H4 (cell line): Measurements from ENCODE around the gene POLD4. TPM values are rescaled to one million over a fixed set of nuclear protein-coding genes. Genes with fewer than 3 reads are reported as not detected.

Source experiments
- DNase-seq: peaks from one replicate; pipeline ENCODE4 v3.0.0-alpha.2; 2015; ENCODE audit warnings: low spot score
- total RNA-seq: library from RNA; depleted of rRNA; stranded (reverse); fragments of >200 nt; shearing (Covaris generic); gene quantifications from 2 replicates; pipeline ENCODE4 v1.2.3, GENCODE V29; 2014

Gene POLD4
- total RNA-seq, 1 experiment from 2014 or later: 77.4 TPM

DNA sequence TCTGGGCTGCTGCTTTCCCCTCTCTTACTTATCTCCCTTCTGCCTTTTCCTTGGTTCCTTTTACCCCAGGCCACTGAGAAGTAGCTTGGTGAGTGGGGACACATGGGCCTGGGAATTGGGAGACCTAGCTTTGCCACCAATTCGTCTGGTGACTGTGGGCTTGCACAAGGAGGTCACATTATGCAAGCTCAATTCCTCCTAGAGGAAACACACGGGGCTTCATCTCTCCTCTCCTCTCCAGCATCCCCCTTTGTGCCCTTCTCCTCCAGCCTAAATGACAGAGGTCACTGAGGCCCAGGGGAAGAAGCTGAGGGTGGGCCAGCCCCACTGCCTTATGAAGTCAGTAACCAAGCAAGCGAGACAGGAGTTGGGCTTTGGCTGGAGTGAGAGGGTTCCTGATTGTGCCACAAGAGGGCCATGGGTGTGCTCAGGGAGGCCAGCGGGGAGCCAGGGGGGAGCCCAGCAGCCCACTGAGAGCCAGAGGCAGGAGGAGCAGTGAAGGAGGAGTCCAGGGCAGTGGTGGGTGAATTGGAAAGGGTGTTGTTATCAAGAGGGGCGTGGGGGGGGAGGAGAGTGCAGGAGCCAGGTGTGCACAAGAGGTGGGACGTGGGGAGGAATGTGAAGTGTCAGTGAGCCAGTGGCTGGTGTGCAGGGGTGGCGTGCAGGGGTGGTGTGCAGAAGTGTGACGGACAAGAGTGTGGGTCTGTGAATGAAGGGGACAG is 18.0 kb upstream of the POLD4 start:
- DNase-seq: peak; percentile 58

DNA sequence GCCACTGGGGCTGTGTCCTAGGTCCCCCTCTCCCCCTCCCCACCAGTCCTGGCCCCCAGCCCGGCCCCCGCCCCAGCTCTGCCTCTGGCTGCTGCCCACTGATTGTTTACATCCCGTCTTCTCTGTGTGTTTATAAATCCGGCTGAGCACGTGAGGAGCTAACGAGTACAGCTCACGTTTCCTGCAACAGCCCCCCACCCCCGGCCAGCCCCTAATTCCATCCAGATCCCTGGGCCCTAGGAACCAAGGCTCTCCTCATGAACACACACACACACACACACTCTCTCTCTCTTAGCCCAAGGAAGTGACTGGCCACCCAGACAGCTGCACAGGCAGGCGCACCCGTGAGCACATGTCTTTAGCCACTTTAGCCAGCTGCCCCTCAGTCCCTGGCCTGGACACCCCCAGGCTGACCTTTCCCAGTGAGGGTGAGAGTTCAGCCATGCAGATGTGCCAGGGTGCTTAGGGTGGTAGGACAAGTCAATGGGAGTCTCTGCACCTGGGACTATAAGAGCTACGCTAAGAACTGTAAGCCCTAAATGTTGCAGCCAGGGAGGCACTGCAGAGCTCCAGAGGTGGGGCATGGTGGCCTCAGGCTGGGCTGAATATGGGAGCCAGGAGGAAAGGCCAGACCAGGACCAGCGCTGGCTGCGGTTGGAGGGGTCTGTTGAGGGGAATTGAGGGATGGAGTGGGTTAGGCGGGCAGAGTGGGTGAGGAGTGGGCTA is 17.2 kb upstream of the POLD4 start:
- DNase-seq: peak; percentile 88

DNA sequence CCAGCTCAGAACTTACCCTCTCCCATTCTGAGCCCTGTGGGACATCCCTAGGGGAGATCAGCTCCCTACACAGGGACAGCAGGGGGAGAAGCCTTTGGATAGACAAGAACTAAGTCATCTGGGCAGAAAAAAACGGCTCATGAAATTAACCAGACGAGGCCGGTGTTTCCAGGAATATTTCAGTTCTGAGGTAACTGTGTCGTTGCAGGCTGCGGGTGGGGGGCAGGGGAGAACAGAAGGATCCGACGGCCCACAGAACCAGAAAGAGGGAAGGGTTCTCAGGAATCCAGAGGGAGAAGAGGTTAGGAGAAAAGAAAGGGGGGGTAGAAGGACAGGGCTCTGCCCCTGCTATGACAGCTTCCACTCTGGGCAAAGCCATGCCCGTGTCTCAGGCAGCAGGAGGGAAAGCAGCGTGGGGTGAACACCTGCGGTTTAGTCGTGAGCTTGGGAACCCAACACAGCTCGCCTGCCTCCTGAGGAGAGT is 16.5 kb upstream of the POLD4 start:
- DNase-seq: peak; percentile 67

DNA sequence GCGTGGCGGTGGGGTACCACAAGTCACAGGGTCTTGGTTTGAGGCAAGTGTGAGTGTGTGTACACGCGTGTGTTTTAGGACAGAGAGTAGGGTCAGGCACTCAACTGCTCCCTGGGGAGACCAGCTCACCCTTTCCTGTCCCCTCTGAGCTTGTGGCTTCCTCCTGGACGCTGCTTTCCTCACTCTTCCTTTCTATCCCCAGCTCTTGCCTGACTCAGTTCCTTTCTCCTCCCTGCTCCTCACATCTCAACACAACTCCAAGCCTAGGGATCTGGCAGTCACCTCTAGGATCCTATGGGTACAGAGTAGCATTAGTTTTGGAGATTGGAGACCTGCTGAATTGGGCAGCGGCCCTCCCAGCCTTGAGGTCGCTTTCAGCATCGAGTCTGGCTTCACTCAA is 15.9 kb upstream of the POLD4 start:
- no peak for DNase-seq

DNA sequence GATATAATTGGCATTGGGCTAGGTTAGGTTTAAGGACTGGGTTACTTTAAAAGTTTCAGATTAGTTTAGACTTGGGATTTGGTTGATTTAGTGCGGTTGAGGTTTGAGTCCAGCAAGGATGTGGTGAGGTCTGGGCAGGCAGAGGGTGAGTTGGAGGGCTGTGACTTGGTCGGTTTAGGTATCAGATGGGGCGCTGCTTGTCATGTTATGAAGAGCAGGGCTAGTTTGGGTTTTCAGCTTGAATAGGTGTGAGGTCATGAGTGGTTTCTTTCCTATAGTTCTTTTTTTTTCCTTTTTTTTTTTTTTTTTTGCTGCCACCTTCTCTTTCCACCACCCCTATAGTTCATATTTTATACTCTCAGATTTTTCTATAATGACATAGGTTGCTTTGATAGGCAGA is 15.3 kb upstream of the POLD4 start:
- DNase-seq: no peak

DNA sequence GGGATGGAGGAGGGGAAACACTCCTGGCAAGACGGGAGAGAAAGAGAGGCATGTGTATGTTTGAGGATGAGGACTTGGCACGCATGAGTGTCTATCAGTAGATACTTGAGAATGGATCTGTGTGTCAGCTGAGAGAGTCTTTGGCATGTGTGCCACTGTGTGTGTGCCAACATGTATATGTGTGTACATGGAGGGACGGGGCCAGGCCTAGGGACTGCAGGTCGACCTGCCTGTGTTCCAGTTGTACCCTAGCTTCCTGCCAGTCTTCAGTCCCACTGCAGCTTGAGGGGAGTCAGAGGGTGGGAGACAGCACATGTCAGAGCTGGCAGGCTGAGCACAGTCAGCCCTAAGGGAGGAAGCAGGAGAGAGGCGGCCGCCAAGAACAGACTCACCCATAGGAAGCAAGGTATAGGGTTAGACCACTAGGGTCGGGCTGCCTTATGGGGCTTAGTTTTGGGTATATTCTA is 14.4 kb upstream of the POLD4 start:
- no peak for DNase-seq

DNA sequence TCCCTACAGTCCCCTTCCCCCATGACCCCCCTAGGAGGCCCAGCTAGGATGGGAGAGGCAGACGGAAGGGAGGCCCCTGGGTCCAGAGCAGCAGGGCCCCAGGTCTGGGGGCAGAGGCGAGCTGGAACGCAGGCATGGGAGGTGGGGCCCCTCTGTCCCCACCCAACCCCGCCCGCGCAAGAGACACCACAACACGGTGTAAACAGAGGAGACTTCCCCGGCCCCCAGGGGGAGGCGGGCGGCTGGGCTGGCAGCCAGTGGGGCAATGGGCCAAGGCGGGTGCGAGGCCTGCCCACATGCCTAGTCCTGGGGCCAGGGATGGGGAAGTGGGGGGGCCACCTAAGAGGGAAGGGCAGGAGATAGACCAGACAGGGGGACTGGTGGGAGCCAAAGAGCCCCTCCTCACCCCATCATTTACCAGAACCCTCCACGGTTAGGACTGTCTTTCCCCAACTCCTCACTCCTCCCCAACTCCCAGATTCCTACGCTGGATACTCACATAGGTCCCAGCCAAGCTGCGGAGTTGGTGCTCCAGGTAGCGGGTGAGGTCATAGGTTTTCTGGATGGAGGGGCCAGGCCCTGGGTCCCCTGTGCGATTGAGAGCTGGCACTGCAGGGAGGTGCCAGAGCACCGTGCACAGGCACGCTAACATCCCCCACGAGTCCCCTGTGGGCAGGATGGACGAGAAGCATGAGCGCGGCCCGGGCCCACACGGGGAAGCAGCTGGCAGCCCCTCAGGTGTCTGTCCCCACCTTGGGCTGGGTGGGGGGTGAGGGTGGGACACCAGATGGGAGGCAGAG is 13.8 kb upstream of the POLD4 start:
- DNase-seq: no peak

DNA sequence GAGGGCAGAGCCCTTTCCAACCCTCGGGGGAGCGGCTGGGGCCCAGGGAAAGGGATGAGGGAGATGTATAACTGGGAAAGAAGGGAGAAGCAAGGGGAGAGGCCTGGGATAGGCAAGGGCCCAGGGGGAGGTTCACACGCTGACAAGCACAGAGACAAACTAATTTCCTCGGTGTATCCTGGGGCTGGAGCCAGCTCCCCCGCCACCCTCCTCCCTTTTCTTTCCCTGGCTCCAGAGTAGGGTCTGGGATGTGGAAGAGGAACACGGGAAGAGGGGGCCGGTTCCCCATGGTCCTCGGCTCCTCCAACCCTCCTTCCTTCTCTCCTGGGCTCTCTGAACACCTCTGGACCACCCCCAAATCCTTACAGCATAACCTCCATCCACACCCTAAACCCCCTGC is 13.2 kb upstream of the POLD4 start:
- DNase-seq: no peak

DNA sequence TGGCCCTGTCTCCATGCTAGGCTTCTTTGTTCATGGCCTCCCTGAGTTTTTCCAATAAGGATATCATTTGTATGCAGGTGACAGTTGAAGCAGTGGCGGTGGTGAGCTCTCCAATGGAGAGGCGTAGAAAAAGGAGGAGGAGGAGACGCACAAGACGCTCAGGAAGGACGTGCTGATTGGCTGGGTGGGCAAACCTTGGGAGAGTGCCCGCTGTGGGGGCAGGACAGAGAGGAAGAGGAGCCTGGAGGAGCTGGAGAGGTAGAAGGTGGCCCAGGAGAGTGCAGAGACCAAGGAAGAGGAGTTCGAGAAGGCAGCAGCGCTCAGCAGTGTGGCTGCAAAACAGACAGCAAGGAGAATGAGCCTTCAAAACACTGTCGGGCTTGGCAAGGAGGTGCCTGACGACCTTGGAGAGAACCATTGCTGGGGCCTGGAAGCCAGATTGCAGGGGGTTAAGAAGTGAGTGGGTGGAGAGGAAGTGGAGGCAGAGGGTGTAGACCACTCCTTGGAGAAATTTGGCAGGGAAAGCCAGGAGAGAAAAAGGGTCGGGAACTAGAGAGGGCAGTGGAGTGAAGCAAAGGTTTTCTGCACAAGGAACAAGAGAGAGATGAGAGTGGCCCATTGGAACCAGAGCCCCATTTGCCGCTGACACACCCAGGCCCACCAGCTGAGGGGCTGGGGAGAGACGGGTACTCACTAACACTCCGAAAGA is 12.5 kb upstream of the POLD4 start:
- DNase-seq: no peak

DNA sequence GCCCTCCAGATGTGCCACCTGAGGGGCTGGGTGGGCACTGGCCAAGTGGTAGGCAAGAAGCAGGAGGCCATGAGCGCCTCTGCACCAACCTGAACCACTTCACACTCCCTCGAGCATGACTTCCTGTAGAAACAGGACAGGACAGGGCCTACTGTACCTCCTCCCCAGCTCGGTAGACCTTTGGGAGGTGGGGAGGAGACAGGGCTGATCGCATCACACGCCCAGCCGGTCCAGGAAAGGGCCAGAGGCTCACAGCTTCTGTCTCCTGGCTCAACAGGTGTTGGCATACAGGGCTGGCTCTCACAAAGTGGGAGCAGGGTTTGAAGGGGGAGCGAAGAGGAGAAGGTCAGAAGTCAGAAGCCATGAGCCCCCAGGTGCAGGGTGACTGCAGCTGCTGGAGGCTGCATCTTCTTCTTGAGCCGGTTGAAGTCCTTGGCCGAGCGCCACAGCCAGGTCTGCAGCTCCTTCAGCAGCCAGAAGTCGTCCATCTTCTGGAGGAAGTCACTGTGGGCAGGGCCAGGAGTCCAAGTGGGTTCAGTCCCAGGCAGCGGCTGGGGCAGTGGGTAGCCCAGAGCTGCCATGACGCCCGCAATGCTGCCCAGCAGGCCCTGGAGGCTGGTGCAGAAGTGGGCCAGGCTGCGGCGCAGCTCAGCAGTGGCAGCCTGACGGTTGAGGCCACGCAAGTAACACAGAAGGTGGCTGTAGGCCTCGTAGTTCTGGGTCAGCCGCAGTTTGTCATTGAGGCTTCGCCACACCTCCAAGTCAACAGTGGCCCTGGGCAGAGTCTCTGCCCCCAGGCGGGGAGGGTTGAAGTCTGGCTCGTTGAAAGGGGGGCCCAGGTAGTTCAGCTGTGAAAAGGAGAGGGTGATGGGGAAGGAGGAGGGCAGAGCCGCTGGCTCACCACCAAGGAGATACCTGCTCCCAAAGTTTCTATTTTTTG is 11.7 kb upstream of the POLD4 start:
- DNase-seq: no peak

DNA sequence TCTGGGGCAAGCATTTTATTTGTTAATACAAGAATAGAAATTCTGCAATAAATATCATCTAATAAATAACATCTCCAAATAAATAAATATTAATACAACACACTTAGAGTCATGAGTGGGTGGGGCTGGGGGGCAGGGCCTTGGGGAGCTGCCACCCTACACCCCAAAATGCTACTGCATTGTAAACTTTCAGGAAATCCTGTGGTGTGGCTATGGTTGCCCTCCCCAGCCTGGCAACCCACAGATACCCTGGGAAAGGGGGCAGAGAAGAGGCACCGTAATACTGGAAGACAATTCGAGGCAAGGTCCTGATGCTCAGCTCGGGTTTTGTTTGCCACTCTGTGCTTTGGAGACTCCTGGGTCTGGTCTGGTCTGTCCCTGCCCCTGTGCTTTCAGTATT is 10.8 kb upstream of the POLD4 start:
- no peak for DNase-seq

DNA sequence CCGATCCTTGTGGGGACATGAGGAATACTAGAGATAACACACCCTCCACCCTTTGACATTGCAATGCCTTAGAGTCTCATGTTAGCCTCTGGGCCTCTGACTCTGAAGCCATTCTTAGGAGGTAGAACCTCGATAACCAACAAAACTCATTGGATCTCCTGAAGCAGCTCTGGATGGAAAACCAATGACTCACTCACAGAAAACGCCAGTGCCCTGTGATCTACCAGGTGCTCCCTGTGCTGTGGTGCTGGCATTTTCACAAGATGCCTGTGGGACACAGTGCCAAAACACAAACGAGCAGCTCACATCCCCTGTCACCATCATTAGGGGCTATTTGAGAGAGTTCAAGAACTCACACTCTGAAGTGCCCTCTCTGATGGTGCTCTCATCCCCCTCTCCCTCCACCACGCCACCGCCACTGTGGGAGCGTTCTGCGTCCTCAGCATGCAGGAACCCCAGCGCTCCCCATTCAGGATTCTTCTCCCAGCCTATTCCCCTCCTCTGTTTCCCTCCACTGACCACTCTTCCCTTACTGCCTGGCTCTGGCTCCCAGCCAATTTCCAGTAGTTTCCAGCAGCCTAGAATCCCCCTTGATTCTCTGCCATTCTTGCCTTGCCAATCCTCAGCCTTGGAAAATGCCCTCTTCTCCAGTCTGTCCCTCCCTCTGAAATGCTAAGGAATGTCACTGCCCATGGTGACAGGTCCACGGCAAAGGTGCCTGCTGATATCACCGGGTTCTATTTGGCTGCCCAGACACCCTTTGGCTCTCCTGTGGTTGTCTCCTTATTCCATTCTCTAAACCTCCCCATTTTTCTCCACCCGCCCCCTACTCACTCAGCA is 4.7 kb upstream of the POLD4 start:
- DNase-seq: peak; percentile 61

DNA sequence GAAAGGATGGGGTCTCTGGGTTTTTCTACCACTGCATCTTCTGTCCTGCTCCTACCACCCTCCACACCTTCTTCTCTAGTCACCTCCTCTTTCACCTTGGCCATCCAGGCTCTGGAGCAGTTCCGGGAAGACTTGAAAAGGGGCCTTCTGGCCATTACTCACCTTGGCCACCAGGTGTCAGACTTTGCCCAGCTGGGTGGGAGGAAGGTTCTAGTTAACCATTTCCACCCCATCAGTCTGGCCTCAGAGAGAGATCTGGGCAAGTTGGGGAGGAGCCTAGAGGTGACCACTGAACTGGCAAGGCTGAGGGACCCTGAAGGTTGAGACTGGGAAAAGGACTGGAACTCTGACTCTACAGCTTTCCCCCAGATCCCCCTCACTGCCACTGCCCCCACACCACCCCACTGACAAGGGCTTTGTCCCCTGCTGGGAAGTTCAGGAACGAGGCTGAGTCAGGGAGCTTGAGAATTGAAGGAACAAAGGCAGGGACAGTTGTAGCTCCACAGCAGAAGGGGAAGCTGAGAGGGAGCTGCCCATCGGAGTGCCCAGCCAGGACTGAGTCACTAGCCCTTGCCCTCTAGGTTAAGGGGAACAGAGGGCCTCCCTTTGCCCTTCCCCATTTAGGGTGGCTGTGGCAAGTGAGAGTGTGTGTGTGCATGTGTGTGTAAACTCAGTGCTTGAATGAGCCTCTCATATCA is 3.7 kb upstream of the POLD4 start:
- peak; percentile 76 for DNase-seq

DNA sequence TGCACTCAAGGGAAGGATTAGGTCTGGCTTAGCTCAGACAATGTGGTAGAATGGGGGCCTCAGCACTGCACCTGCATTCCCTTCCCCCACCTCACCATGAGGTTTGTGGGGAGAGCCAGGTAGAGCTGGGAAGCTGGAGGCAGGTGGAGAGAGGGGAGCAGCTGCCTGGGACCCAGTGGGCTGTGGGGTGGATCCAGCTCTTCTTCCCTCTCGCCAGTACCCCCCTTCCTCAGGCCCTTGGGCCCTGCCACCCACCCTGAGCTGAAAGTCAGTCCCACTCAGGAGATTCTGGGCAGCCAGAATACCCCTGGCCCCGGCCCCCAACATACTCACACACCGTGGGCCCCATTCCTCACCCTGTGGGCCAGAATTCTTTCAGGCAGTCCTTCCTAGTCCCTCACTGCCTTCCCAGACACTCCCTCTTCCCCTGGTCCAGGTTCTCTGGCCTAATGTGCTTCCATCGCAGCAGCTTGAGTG is 3.1 kb upstream of the POLD4 start:
- DNase-seq: no peak

DNA sequence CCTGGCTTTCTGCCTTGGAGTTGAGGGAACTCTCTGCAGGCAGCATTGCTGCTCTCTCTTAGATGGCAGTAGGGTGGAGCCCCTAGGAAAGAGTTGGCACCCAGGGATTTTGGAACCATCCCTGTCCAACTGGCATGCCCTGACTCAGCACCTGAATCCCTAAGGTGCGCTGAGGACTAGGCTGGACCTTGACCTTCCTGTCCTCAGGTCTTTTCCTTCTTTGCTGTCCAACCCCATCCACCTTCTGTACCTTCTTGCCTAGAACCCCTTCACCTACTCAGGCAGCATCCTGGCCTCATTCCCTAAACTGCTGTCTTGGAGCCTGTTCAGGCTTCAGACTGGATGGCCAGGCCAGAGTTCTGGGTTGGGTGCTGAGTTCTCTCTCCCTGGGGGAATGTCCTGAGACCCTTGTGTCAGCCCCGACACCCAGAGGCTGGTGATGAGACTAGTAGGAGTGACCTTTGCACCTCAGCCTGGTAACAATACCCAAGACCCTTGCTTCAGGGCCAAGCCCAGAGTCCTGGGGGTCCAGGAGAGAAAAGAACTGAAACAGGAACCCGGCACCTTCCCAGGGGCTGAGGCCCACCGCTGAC is 2.5 kb upstream of the POLD4 start:
- DNase-seq: no peak

DNA sequence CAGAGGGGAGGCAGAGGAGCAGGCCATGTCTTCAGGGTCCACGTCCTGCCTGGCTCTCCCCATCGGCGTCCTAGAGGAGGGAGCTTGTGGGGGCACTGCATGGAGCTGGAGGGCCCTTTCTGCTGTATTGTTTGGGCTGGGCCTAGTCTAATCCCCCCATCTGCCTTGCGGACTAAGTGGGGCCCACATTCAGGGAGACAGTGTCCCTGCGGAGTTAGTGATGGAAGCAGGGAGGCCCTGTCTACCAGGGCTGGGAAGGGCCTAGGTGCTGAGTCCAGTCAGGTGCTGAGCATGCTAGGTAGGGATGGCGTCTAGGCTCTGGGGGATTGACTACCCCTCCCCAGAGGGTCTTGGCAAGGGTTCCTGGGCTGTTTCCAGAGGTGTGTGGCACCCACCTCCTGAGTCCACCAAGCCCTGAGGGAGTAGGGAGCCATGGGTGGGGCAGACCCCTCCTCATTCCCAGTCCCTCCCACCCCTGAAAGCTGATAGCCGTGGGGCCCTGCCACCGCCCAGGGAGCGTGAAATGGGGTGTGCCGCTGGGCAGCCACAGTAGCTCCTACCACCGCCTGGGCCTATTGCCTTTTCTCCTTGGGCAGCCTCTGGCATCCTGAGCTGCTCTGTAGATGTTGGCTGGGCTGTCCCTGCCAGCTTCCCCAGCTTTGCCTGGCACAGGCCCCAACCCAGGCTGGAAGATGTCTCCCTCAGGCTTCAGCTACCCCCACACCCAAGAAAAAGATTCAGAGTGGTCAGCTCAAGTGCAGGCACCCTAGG is 1.9 kb upstream of the POLD4 start:
- DNase-seq: no peak
